ENCODE data around the gene ARHGAP22.

- TF ChIP-seq POLR2A (IDR thresholded peaks at IDR 0.05) (no peak), CTCF (IDR thresholded peaks at IDR 0.05) (no peak), POLR2AphosphoS5 (IDR thresholded peaks at IDR 0.05) (no peak)
These were observed 110.3 kb downstream of the ARHGAP22 start for GRCh38 chr10:48494611-48495010.
